Thyroid gland (tissue), 4 donors: ENCODE measurements around the gene SNED1.

Experiments used
- CTCF ChIP-seq, 6 experiments: fragments of 200-600 bp in 3 of 6; fragments of 450-650 bp in 3 of 6; sonication (generic) in 3 of 6; IDR thresholded peaks; one replicate each; pipeline ENCODE4 v1.5.1; 2016 to 2019; ENCODE audit warnings: antibody characterized with exemption in 6 of 6, mild to moderate bottlenecking in 2 of 6, inconsistent platforms in 1 of 6, moderate library complexity in 1 of 6
- POLR2A ChIP-seq, 2 donors: fragments of 450-650 bp; IDR thresholded peaks; one replicate each; pipeline ENCODE4 v1.6.1; 2017; ENCODE audit warnings: antibody characterized with exemption in 2 of 2, mild to moderate bottlenecking in 2 of 2, moderate library complexity in 1 of 2

GRCh38 chr2:241108271-241109209, 110.1 kb downstream of the SNED1 start:
- no peak for TF ChIP-seq CTCF (IDR thresholded peaks at IDR 0.05)
- TF ChIP-seq POLR2A (IDR thresholded peaks at IDR 0.05) = no peak
